Naive thymus-derived CD4-positive, alpha-beta T cell (primary cell): ENCODE data around the gene CA11. TPM values are rescaled to one million over a fixed set of nuclear protein-coding genes. Genes with fewer than 3 reads are reported as not detected.
A peak's percentile ranks its signal among the peaks of the same experiment; 100 is the strongest.

Experiments used
- ATAC-seq: fragments of 150-1000 bp; cut with Tn5 transposase; 2 replicates; pipeline ENCODE4 v1.10.0; 2021; ENCODE audit warnings: mild to moderate bottlenecking, moderate library complexity
- CTCF ChIA-PET: fragments of 350-600 bp; sonication (Branson Sonifier 250); formaldehyde crosslinking; loops from one replicate; lab custom pipeline; 2021; ENCODE audit warnings: antibody characterized with exemption; lab: Charles Lee
- POLR2A ChIA-PET: fragments of 350-600 bp; sonication (Branson Sonifier 250); formaldehyde crosslinking; loops from one replicate; lab custom pipeline; 2021; ENCODE audit warnings: antibody characterized with exemption, inconsistent platforms; lab: Charles Lee
- DNase-seq, 9 donors: peaks; one replicate each; pipeline versions ENCODE4 v3.0.0 to v3.0.0-alpha.2; 2020 to 2022; ENCODE audit warnings: mixed read lengths in 1 of 9
- H3K27ac ChIP-seq: one replicate; pipeline ENCODE4 v1.7.0; 2013; ENCODE audit warnings: mild to moderate bottlenecking, low read depth, low read length, moderate library complexity
- H3K27me3 ChIP-seq, 2 donors: one replicate each; pipeline ENCODE4 v1.7.0; 2013; ENCODE audit warnings: low read length in 2 of 2, mild to moderate bottlenecking in 2 of 2, moderate library complexity in 2 of 2; ENCODE audit not compliant: control insufficient read depth in 2 of 2, insufficient read depth in 2 of 2
- H3K36me3 ChIP-seq, 3 experiments: 1 replicate in 2 of 3; 2 replicates in 1 of 3; pipeline ENCODE4 v1.7.0; 2013; ENCODE audit warnings: low read length in 3 of 3, mild to moderate bottlenecking in 3 of 3, moderate library complexity in 1 of 3; ENCODE audit not compliant: insufficient read depth in 3 of 3, control insufficient read depth in 2 of 3
- H3K4me1 ChIP-seq, 2 donors: one replicate each; pipeline ENCODE4 v1.7.0; 2013; ENCODE audit warnings: low read length in 2 of 2, mild to moderate bottlenecking in 2 of 2, moderate library complexity in 1 of 2; ENCODE audit not compliant: control insufficient read depth in 2 of 2, insufficient read depth in 2 of 2
- H3K4me3 ChIP-seq: 2 replicates; pipeline ENCODE4 v1.7.0; 2013; ENCODE audit warnings: mild to moderate bottlenecking, low read length
- H3K9me3 ChIP-seq, 3 experiments: 1 replicate in 2 of 3; 2 replicates in 1 of 3; pipeline ENCODE4 v1.7.0; 2013; ENCODE audit warnings: low read length in 3 of 3; ENCODE audit not compliant: control insufficient read depth in 2 of 3
- H3K27ac Mint-ChIP-seq, 9 donors: one replicate each; pipeline ENCODE4 v1.8.0; 2020 to 2022; ENCODE audit warnings: mixed read lengths in 9 of 9, mild to moderate bottlenecking in 8 of 9, moderate library complexity in 5 of 9, inconsistent platforms in 2 of 9
- H3K27me3 Mint-ChIP-seq, 5 donors: one replicate each; pipeline ENCODE4 v1.8.0; 2021 to 2022; ENCODE audit warnings: mixed read lengths in 5 of 5, mild to moderate bottlenecking in 1 of 5
- H3K36me3 Mint-ChIP-seq, 5 donors: one replicate each; pipeline ENCODE4 v1.8.0; 2020 to 2022; ENCODE audit warnings: mixed read lengths in 5 of 5, mild to moderate bottlenecking in 3 of 5, inconsistent platforms in 1 of 5
- H3K4me1 Mint-ChIP-seq, 7 donors: one replicate each; pipeline ENCODE4 v1.8.0; 2020 to 2022; ENCODE audit warnings: mixed read lengths in 7 of 7, mild to moderate bottlenecking in 3 of 7, inconsistent platforms in 1 of 7
- H3K4me3 Mint-ChIP-seq, 10 donors: one replicate each; pipeline ENCODE4 v1.8.0; 2020 to 2022; ENCODE audit warnings: mild to moderate bottlenecking in 10 of 10, mixed read lengths in 10 of 10, moderate library complexity in 6 of 10, inconsistent platforms in 2 of 10
- H3K9me3 Mint-ChIP-seq, 11 donors: one replicate each; pipeline ENCODE4 v1.8.0; 2020 to 2022; ENCODE audit warnings: mixed read lengths in 11 of 11, mild to moderate bottlenecking in 4 of 11, inconsistent platforms in 1 of 11, moderate library complexity in 1 of 11
- intact Hi-C, 2 donors: fragments of 100-400 bp; cut with micrococcal nuclease; formaldehyde crosslinking; loops; one replicate each; pipeline ENCODE4 v1.15.1; 2023
- polyA plus RNA-seq, 2 donors: library from polyadenylated mRNA; unstranded; fragments of 300-500 nt; fragmentation: Illumina TruSeq; gene quantifications; one replicate each; pipeline ENCODE4 v1.2.3, GENCODE V29; 2021
- total RNA-seq, 6 experiments: library from RNA in 5 of 6; stranded (reverse) in 5 of 6; gene quantifications; 1 replicate in 5 of 6; 2 replicates in 1 of 6; pipeline ENCODE4 v1.2.3 and lab custom pipeline; 2021 to 2026

CA11 gene
- total and polyA plus RNA-seq, 7 experiments from 2014 or later: 6.3 to 20.5 (median 10.8) TPM

- Histone ChIP-seq H3K36me3 (no peaks in the 10 kb centered on the region), H3K27ac (no peak overlapping the region), H3K4me3 (no peak overlapping the region), H3K9me3 (no peaks in the 10 kb centered on the region), H3K27me3 (no peaks in the 10 kb centered on the region), H3K4me1 (peaks cover 25% of the 10 kb centered on the region in 2 donors)
- ChIA-PET POLR2A (interaction anchor here (0.6 to 2.1 kb wide), 2 partner anchors 8 to 24 kb away, joined by 4 to 9 read pairs; partner anchors contain the start of genes RPL18 and SPHK2), CTCF (no interaction called here)
- Mint-ChIP-seq H3K4me3 (peak overlapping the region in 1 of 10 donors; percentile 26), H3K36me3 (peaks cover 0 to 5% (median 0%) of the 10 kb centered on the region in 5 donors), H3K27ac (peak overlapping the region in 4 of 9 donors; percentile 14 to 64 (median 36)), H3K4me1 (peaks cover 26 to 57% (median 42%) of the 10 kb centered on the region in 7 donors), H3K27me3 (peaks cover 0 to 11% (median 0%) of the 10 kb centered on the region in 5 donors), H3K9me3 (peaks cover 0 to 4% (median 0%) of the 10 kb centered on the region in 11 donors)
- intact Hi-C loops: no loop called here
- no peak for ATAC-seq
- no peak for DNase-seq
Observed at GRCh38 chr19:48642862-48643261, 3.1 kb downstream of the CA11 start.

GRCh38 chr19:48641850-48642249 lies 4.1 kb downstream of the CA11 start:
- peak overlapping the region in 3 of 9 donors; percentile 51 to 56 (median 54) for H3K27ac Mint-ChIP-seq
- peaks cover 19 to 25% of the 10 kb centered on the region in 2 donors for H3K4me1 ChIP-seq
- peaks cover 0 to 5% (median 0%) of the 10 kb centered on the region in 5 donors for H3K36me3 Mint-ChIP-seq
- intact Hi-C loops: no loop called here
- peaks cover 0 to 11% (median 0%) of the 10 kb centered on the region in 5 donors for H3K27me3 Mint-ChIP-seq
- no peak overlapping the region for H3K27ac ChIP-seq
- DNase-seq: no peak
- no peak overlapping the region for H3K4me3 Mint-ChIP-seq
- ChIA-PET CTCF (no interaction called here), POLR2A (interaction anchor here (0.8 to 1.3 kb wide), 4 partner anchors 14 to 106 kb away, joined by 3 to 4 read pairs (median 4); no protein-coding TSS in a partner anchor)
- H3K9me3 ChIP-seq: no peaks in the 10 kb centered on the region
- H3K4me1 Mint-ChIP-seq: peaks cover 20 to 48% (median 38%) of the 10 kb centered on the region in 7 donors
- no peaks in the 10 kb centered on the region for H3K27me3 ChIP-seq
- ATAC-seq: no peak
- H3K4me3 ChIP-seq: no peak overlapping the region
- H3K36me3 ChIP-seq: peaks cover 0 to 2% (median 0%) of the 10 kb centered on the region in 3 experiments
- peaks cover 0 to 4% (median 0%) of the 10 kb centered on the region in 11 donors for H3K9me3 Mint-ChIP-seq

GRCh38 chr19:48639483-48640375 lies 6.3 kb downstream of the CA11 start:
- CTCF ChIA-PET: no interaction called here

GRCh38 chr19:48638831-48639381 lies 7.1 kb downstream of the CA11 start:
- H3K9me3 Mint-ChIP-seq: peaks cover 0 to 10% (median 0%) of the 10 kb centered on the region in 11 donors
- peaks cover 0 to 11% (median 0%) of the 10 kb centered on the region in 5 donors for H3K27me3 Mint-ChIP-seq
- peaks cover 0 to 12% (median 0%) of the 10 kb centered on the region in 3 experiments for H3K36me3 ChIP-seq
- ChIA-PET POLR2A (interaction anchor here (0.6 to 1.5 kb wide), 3 partner anchors 76 to 307 kb away, joined by 3 read pairs; no protein-coding TSS in a partner anchor), CTCF (no interaction called here)
- H3K4me3 ChIP-seq: peak overlapping the region; percentile 77
- peak overlapping the region; percentile 97 to 100 (median 98) for H3K27ac Mint-ChIP-seq
- peaks cover 0 to 5% (median 0%) of the 10 kb centered on the region in 5 donors for H3K36me3 Mint-ChIP-seq
- DNase-seq: peak in 1 of 9 donors; percentile 32
- no peak for ATAC-seq
- H3K4me1 Mint-ChIP-seq: peaks cover 13 to 37% (median 31%) of the 10 kb centered on the region in 7 donors
- H3K4me1 ChIP-seq: peaks cover 22 to 23% of the 10 kb centered on the region in 2 donors
- H3K4me3 Mint-ChIP-seq: peak overlapping the region; percentile 87 to 100 (median 98)
- H3K27ac ChIP-seq: peak overlapping the region; percentile 90
- H3K27me3 ChIP-seq: no peaks in the 10 kb centered on the region
- intact Hi-C loops: loop anchor here (1.0 to 10.0 kb wide), 16 partner anchors 7 to 1527 kb away; partner anchors contain the start of genes CA11 (in 2 of the 2), CCDC9 (in 2 of the 2), PRMT1 (in 2 of the 2) and AKT1S1 (in 1 of the 2)
- H3K9me3 ChIP-seq: no peaks in the 10 kb centered on the region

More at GRCh38 chr19:48639483-48640375, 6.3 kb downstream of the CA11 start:
- H3K27me3 Mint-ChIP-seq: peaks cover 0 to 11% (median 0%) of the 10 kb centered on the region in 5 donors
- peak overlapping the region in 8 of 10 donors; percentile 20 to 100 (median 50) for H3K4me3 Mint-ChIP-seq
- no peaks in the 10 kb centered on the region for H3K9me3 ChIP-seq
- H3K27me3 ChIP-seq: no peaks in the 10 kb centered on the region
- ATAC-seq (no peak), DNase-seq (no peak)
- POLR2A ChIA-PET: interaction anchor here (0.7 kb wide), 1 partner anchor 9 kb away, joined by 5 read pairs; no protein-coding TSS in a partner anchor
- H3K36me3 ChIP-seq: peaks cover 0 to 12% (median 0%) of the 10 kb centered on the region in 3 experiments
- intact Hi-C loops: loop anchor here (5.0 to 10.0 kb wide), 13 partner anchors 38 to 1527 kb away; partner anchors contain the start of genes CCDC9 (in 2 of the 2), PRMT1 (in 2 of the 2), AKT1S1 (in 1 of the 2) and ALDH16A1 (in 1 of the 2)
- H3K4me3 ChIP-seq: no peak overlapping the region
- peaks cover 9 to 37% (median 32%) of the 10 kb centered on the region in 7 donors for H3K4me1 Mint-ChIP-seq
- H3K4me1 ChIP-seq: peaks cover 18 to 22% of the 10 kb centered on the region in 2 donors
- H3K27ac Mint-ChIP-seq: peak overlapping the region in 7 of 9 donors; percentile 58 to 98 (median 97)
- no peak overlapping the region for H3K27ac ChIP-seq
- H3K36me3 Mint-ChIP-seq: peaks cover 0 to 5% (median 0%) of the 10 kb centered on the region in 5 donors
- peaks cover 0 to 10% (median 0%) of the 10 kb centered on the region in 11 donors for H3K9me3 Mint-ChIP-seq

- Mint-ChIP-seq H3K9me3 (peaks cover 0 to 10% (median 0%) of the 10 kb centered on the region in 11 donors), H3K36me3 (peaks cover 0 to 5% (median 3%) of the 10 kb centered on the region in 5 donors), H3K4me1 (peaks cover 13 to 42% (median 38%) of the 10 kb centered on the region in 7 donors), H3K27me3 (peaks cover 0 to 11% (median 0%) of the 10 kb centered on the region in 5 donors), H3K4me3 (peak overlapping the region; percentile 87 to 100 (median 98)), H3K27ac (peak overlapping the region; percentile 97 to 100 (median 98))
- ChIA-PET CTCF (interaction anchor here (0.9 to 1.3 kb wide), 2 partner anchors 8 to 14 kb away, joined by 3 to 4 read pairs; no protein-coding TSS in a partner anchor), POLR2A (interaction anchor here (0.6 to 3.0 kb wide), 18 partner anchors 7 to 327 kb away, joined by 3 to 32 read pairs (median 3); partner anchors contain the start of genes CA11, EMP3, FAM83E and FTL)
- Histone ChIP-seq H3K36me3 (peaks cover 0 to 18% (median 2%) of the 10 kb centered on the region in 3 experiments), H3K9me3 (no peaks in the 10 kb centered on the region), H3K27me3 (no peaks in the 10 kb centered on the region), H3K4me1 (peaks cover 29 to 30% of the 10 kb centered on the region in 2 donors), H3K4me3 (peak overlapping the region; percentile 77), H3K27ac (peak overlapping the region; percentile 90)
- intact Hi-C loops: loop anchor here (1.0 to 10.0 kb wide), 32 partner anchors 8 to 1526 kb away; partner anchors contain the start of genes CA11 (in 2 of the 2), CCDC9 (in 2 of the 2), GYS1 (in 2 of the 2) and PRMT1 (in 2 of the 2)
- ATAC-seq (peak; percentile 61), DNase-seq (peak; percentile 68 to 94 (median 89))
Observed at GRCh38 chr19:48637948-48638830, 7.8 kb downstream of the CA11 start.
